K562 (cell line): ENCODE results near the gene LAMA3. TPM values are rescaled to one million over a fixed set of nuclear protein-coding genes. Genes with fewer than 3 reads are reported as not detected.
A peak's percentile ranks its signal among the peaks of the same experiment; 100 is the strongest.

Source experiments
- ATAC-seq: fragments of 200-7000 bp; cut with Tn5 transposase; 3 replicates; pipeline ENCODE4 v1.9.1; 2020; ENCODE audit warnings: moderate library complexity
- BruUV-seq: library from RNA; stranded (reverse); fragments of 400-500 nt; replicated peaks from 2 replicates; lab custom pipeline; 2021; lab: Mats Ljungman, UMichigan
- CTCF ChIA-PET: fragments of 300-600 bp; formaldehyde crosslinking; extraction: SDS; loops from one replicate; lab custom pipeline; 2021; ENCODE audit warnings: low intra/inter-chr PET ratio; lab: Yijun Ruan, JAX
- POLR2A ChIA-PET: fragments of 300-600, 350-650 bp; sonication (Branson Sonifier 250); formaldehyde crosslinking; extraction: SDS; loops from one replicate; lab custom pipeline; 2021; ENCODE audit warnings: antibody characterized with exemption, inconsistent platforms; lab: Yijun Ruan, JAX
- DNase-seq, 4 experiments: peaks; one replicate each; pipeline versions ENCODE4 v3.0.0 to v3.0.0-alpha.2; 2011 to 2018; ENCODE audit warnings: low spot score in 3 of 4, mixed read lengths in 3 of 4; ENCODE audit errors: extremely low read depth in 1 of 4
- FAIRE-seq: peaks from 2 replicates; lab custom pipeline; 2011; peaks lifted over from hg19 to GRCh38; lab: Jason Lieb, UNC
- H2AFZ ChIP-seq: 2 replicates; pipeline ENCODE4 v1.6.0; 2011; ENCODE audit warnings: low read depth, low read length, control low read depth, inconsistent platforms
- H3K27ac ChIP-seq: fragments of 200-600 bp; 3 replicates; pipeline ENCODE4 v1.8.0; 2011; ENCODE audit warnings: low read depth, mild to moderate bottlenecking, control low read depth, inconsistent platforms, low read length, moderate library complexity, mixed read lengths; ENCODE audit errors: extremely low read depth
- H3K27me3 ChIP-seq, 2 experiments: fragments of 300-600 bp in 1 of 2; 2 replicates in 1 of 2; 3 replicates in 1 of 2; pipeline versions ENCODE4 v1.6.0 to v1.8.0; 2011; ENCODE audit warnings: inconsistent platforms in 2 of 2, low read length in 2 of 2, mild to moderate bottlenecking in 1 of 2, mixed read lengths in 1 of 2, moderate library complexity in 1 of 2; ENCODE audit not compliant: control insufficient read depth in 2 of 2, insufficient read depth in 2 of 2
- H3K36me3 ChIP-seq: fragments of 300-600 bp; 3 replicates; pipeline ENCODE4 v1.8.0; 2011; ENCODE audit warnings: mild to moderate bottlenecking, low read length, inconsistent platforms; ENCODE audit not compliant: control insufficient read depth, insufficient read depth
- H3K4me1 ChIP-seq, 2 experiments: fragments of 200-600 bp in 1 of 2; replicated peaks in 1 of 2; 2 replicates in 1 of 2; 3 replicates in 1 of 2; pipeline versions ENCODE4 v1.5.1 to v1.8.0; 2011; ENCODE audit warnings: inconsistent platforms in 2 of 2, low read length in 2 of 2, mild to moderate bottlenecking in 1 of 2, mixed read lengths in 1 of 2, moderate library complexity in 1 of 2; ENCODE audit not compliant: control insufficient read depth in 2 of 2, insufficient read depth in 2 of 2
- H3K4me2 ChIP-seq: 2 replicates; pipeline ENCODE4 v1.6.1; 2011; ENCODE audit warnings: low read length, control low read depth, inconsistent platforms, mixed read lengths; ENCODE audit not compliant: insufficient read depth
- H3K4me3 ChIP-seq: fragments of 200-600 bp; sonication (generic), shearing (Covaris generic); 2 replicates; pipeline ENCODE4 v1.5.1; 2016; ENCODE audit warnings: control low read depth, inconsistent platforms
- H3K79me2 ChIP-seq: fragments of 200-600 bp; 3 replicates; pipeline ENCODE4 v1.8.0; 2011; ENCODE audit warnings: low read length, inconsistent platforms; ENCODE audit not compliant: control insufficient read depth, insufficient read depth
- H3K9ac ChIP-seq, 2 experiments: 2 replicates each; pipeline versions ENCODE4 v1.6.0 to v1.6.1; 2011; ENCODE audit warnings: low read depth in 2 of 2, low read length in 2 of 2, control low read depth in 1 of 2, inconsistent platforms in 1 of 2, mild to moderate bottlenecking in 1 of 2, mixed read lengths in 1 of 2; ENCODE audit not compliant: insufficient read depth in 1 of 2
- H3K9me1 ChIP-seq: one replicate; pipeline ENCODE4 v1.6.0; 2011; ENCODE audit warnings: inconsistent platforms, mild to moderate bottlenecking, low read length, moderate library complexity; ENCODE audit not compliant: control insufficient read depth, insufficient read depth
- H3K9me3 ChIP-seq: replicated peaks from 2 replicates; pipeline ENCODE4 v1.5.1; 2011; ENCODE audit warnings: low read depth, low read length, inconsistent platforms; ENCODE audit not compliant: control insufficient read depth, insufficient read depth
- H4K20me1 ChIP-seq: replicated peaks from 2 replicates; pipeline ENCODE4 v1.6.1; 2011; ENCODE audit warnings: low read length, inconsistent platforms, mixed read lengths; ENCODE audit not compliant: control insufficient read depth, insufficient read depth
- ETV1 ChIP-seq: fragments of 450-650 bp; conservative IDR thresholded peaks from 2 replicates; pipeline ENCODE4 v1.6.1; 2016; ENCODE audit warnings: missing genetic modification characterization, control low read depth, low read depth, missing compliant biosample characterization
- GATAD2B ChIP-seq: fragments of 450-650 bp; IDR thresholded peaks from 2 replicates; pipeline ENCODE4 v1.6.1; 2017; ENCODE audit warnings: mild to moderate bottlenecking, borderline replicate concordance
- MAFF ChIP-seq: IDR thresholded peaks from 2 replicates; pipeline ENCODE4 v1.6.1; 2012; ENCODE audit warnings: low read length, improper control_type of control experiment
- PKNOX1 ChIP-seq: fragments of 450-650 bp; IDR thresholded peaks from 2 replicates; pipeline ENCODE4 v1.6.1; 2016
- SREBF2 ChIP-seq: sonication (generic); formaldehyde crosslinking; IDR thresholded peaks from 2 replicates; pipeline ENCODE4 v1.4.0; 2020; ENCODE audit warnings: mild to moderate bottlenecking, missing genetic modification reagents
- TEAD1 ChIP-seq, 2 experiments: fragments of 450-650 bp in 1 of 2; sonication (generic) in 1 of 2; formaldehyde crosslinking; IDR thresholded peaks; 2 replicates each; pipeline versions ENCODE4 v1.4.0 to v1.8.0; 2020 to 2022; ENCODE audit warnings: mild to moderate bottlenecking in 2 of 2, missing genetic modification reagents in 1 of 2
- ZC3H4 ChIP-seq: sonication (generic); formaldehyde crosslinking; IDR thresholded peaks from 2 replicates; pipeline ENCODE4 v1.9.0; 2021; ENCODE audit warnings: missing genetic modification reagents, borderline replicate concordance
- ZFP30 ChIP-seq: fragments of 250-450 bp; sonication (Bioruptor Pico); IDR thresholded peaks from 2 replicates; pipeline ENCODE4 v1.8.0; 2022; ENCODE audit warnings: moderate library complexity, mild to moderate bottlenecking, inconsistent platforms, borderline replicate concordance
- ZNF644 ChIP-seq: fragments of 200-800 bp; sonication (Bioruptor generic); IDR thresholded peaks from 2 replicates; pipeline ENCODE4 v1.6.1; 2016; ENCODE audit warnings: low read depth, missing genetic modification characterization, missing compliant biosample characterization
- ZNF707 ChIP-seq: fragments of 250-450 bp; sonication (Bioruptor Pico); conservative IDR thresholded peaks from 2 replicates; pipeline ENCODE4 v1.8.0; 2022; ENCODE audit warnings: inconsistent platforms, mild to moderate bottlenecking, moderate library complexity
- ZNF780A ChIP-seq: fragments of 250-450 bp; sonication (Bioruptor Pico); IDR thresholded peaks from 2 replicates; pipeline ENCODE4 v1.5.0; 2021; ENCODE audit warnings: mild to moderate bottlenecking
- ZNF830 ChIP-seq: fragments of 250-450 bp; sonication (Bioruptor Pico); IDR thresholded peaks from 2 replicates; pipeline ENCODE4 v1.5.0; 2021; ENCODE audit warnings: mild to moderate bottlenecking
- WGBS: fragments of 100-300 bp; shearing (Covaris generic); methylation state at CpG from one replicate; pipeline ENCODE4 v1.1.6; 2016; ENCODE audit warnings: low coverage, mixed read lengths; ENCODE audit not compliant: insufficient coverage; ENCODE audit errors: missing lambda C conversion rate; 5-methylcytosine and 5-hydroxymethylcytosine counted together
- in situ Hi-C: fragments of 300-500 bp; cut with MboI; formaldehyde crosslinking; loops from 4 replicates; pipeline ENCODE4 v1.15.0; 2018; ENCODE audit warnings: inconsistent platforms, mixed read lengths
- intact Hi-C: fragments of 100-400 bp; cut with micrococcal nuclease; formaldehyde crosslinking; loops from 2 replicates; pipeline ENCODE4 v1.14.2; 2022
- polyA plus RNA-seq, 8 experiments: library from polyadenylated mRNA; depleted of rRNA in 4 of 8; stranded (reverse) in 5 of 8; unstranded in 3 of 8; fragments of >200 nt; fragmentation: Nextera tagmentation in 2 of 8; fragmentation: Illumina TruSeq in 1 of 8; extraction: Ambion mirVana in 2 of 8; extraction: Trizol in 1 of 8; gene quantifications; 2 replicates each; pipeline versions ENCODE4 v1.2.1 to v1.2.3, GENCODE V29; 2011 to 2014; ENCODE audit warnings: inconsistent platforms in 1 of 8, missing spikeins in 1 of 8
- total RNA-seq, 7 experiments: library from RNA; depleted of rRNA in 6 of 7; stranded (reverse); fragments of >200 nt in 6 of 7; fragmentation: Illumina TruSeq in 2 of 7; extraction: Trizol in 2 of 7; gene quantifications; 2 replicates each; pipeline versions ENCODE4 v1.2.1 to v1.2.3, GENCODE V29; 2011 to 2021; ENCODE audit warnings: low replicate concordance in 1 of 7
- TF ChIP-seq, protein P1 (sequence below): sonication (generic); formaldehyde crosslinking; IDR thresholded peaks from 2 replicates; pipeline ENCODE4 v1.8.0; 2022; ENCODE audit warnings: mild to moderate bottlenecking, missing genetic modification reagents

The LAMA3 gene
- total and polyA plus RNA-seq, 9 of the 15 experiments (the other 6 are each of a cell fraction or from before 2014, with no cell fraction given) = 0.07 TPM; not detected in 8

- no peak for ATAC-seq
- no peak overlapping the region for H3K4me3 ChIP-seq
- TF ChIP-seq ZFP30 (CRISPR knock-in tag) = no peak
- TF ChIP-seq PKNOX1 = peak; percentile 76
- 1% methylated on average over 6 of the region's 6 CpGs for whole genome bisulfite sequencing
- intact Hi-C loops = loop anchor here (10.0 kb wide), 1 partner anchor 669 kb away; no protein-coding TSS in a partner anchor
- no peaks in the 10 kb centered on the region for H3K9me3 ChIP-seq
- in situ Hi-C loops = no loop called here
- peaks cover 0 to 4% of the 10 kb centered on the region in 2 experiments; a peak in 1 of 5 replicates for H3K27me3 ChIP-seq
- no peaks in the 10 kb centered on the region for H4K20me1 ChIP-seq
- H2AFZ ChIP-seq = no peak overlapping the region
- DNase-seq = no peak
- CTCF ChIA-PET = no interaction called here
- H3K4me2 ChIP-seq = no peak overlapping the region
- no peaks in the 10 kb centered on the region for H3K4me1 ChIP-seq
- no peak overlapping the region for H3K9ac ChIP-seq
- H3K9me1 ChIP-seq = no peaks in the 10 kb centered on the region
- no peak for FAIRE-seq
- H3K27ac ChIP-seq = no peak overlapping the region
- no peaks in the 10 kb centered on the region for H3K79me2 ChIP-seq
- no peaks in the 10 kb centered on the region for H3K36me3 ChIP-seq
- BruUV-seq = no TSS peak
- POLR2A ChIA-PET = interaction anchor here (0.6 to 0.7 kb wide), 2 partner anchors 9 to 141 kb away, joined by 3 read pairs; no protein-coding TSS in a partner anchor
Observed at GRCh38 chr18:23825978-23826405, 136.7 kb downstream of the LAMA3 start.

- H3K4me1 ChIP-seq = no peaks in the 10 kb centered on the region
- H3K4me2 ChIP-seq = no peak overlapping the region
- ATAC-seq (no peak), FAIRE-seq (no peak), DNase-seq (no peak)
- in situ Hi-C loops (no loop called here), intact Hi-C loops (loop anchor here (10.0 kb wide), 1 partner anchor 668 kb away; no protein-coding TSS in a partner anchor)
- no peak overlapping the region for H3K27ac ChIP-seq
- H3K36me3 ChIP-seq = no peaks in the 10 kb centered on the region
- ChIA-PET POLR2A (no interaction called here), CTCF (no interaction called here)
- 0% methylated on average over 4 of the region's 4 CpGs for WGBS
- H4K20me1 ChIP-seq = no peaks in the 10 kb centered on the region
- no peak overlapping the region for H3K9ac ChIP-seq
- H3K9me1 ChIP-seq = no peaks in the 10 kb centered on the region
- no peak overlapping the region for H3K4me3 ChIP-seq
- no peaks in the 10 kb centered on the region for H3K9me3 ChIP-seq
- no peak overlapping the region for H2AFZ ChIP-seq
- no TSS peak for BruUV-seq
- no peaks in the 10 kb centered on the region for H3K79me2 ChIP-seq
- H3K27me3 ChIP-seq = peaks cover 0 to 4% of the 10 kb centered on the region in 2 experiments; a peak in 1 of 5 replicates
- no peak for TF ChIP-seq ETV1
- TF ChIP-seq ZC3H4 (CRISPR knock-in tag) = no peak
- no peak for TF ChIP-seq SREBF2 (CRISPR knock-in tag)
- TF ChIP-seq TEAD1 (CRISPR knock-in tag; IDR thresholded peaks at IDR 0.05) = no peak
- TF ChIP-seq ZNF644 (tag) = no peak
- TF ChIP-seq, protein P1, sequence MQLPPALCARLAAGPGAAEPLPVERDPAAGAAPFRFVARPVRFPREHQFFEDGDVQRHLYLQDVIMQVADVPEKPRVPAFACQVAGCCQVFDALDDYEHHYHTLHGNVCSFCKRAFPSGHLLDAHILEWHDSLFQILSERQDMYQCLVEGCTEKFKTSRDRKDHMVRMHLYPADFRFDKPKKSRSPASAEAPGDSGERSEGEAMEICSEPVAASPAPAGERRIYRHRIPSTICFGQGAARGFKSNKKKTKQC (CRISPR knock-in tag) = no peak
- TF ChIP-seq ZNF707 (CRISPR knock-in tag) = no peak
- TF ChIP-seq MAFF = no peak
- TF ChIP-seq ZNF830 = no peak
- TF ChIP-seq ZNF780A = no peak
- TF ChIP-seq GATAD2B = no peak
Observed at GRCh38 chr18:23826850-23827620, 137.8 kb downstream of the LAMA3 start.
